Measurements from ENCODE around the gene REEP3.

DNA sequence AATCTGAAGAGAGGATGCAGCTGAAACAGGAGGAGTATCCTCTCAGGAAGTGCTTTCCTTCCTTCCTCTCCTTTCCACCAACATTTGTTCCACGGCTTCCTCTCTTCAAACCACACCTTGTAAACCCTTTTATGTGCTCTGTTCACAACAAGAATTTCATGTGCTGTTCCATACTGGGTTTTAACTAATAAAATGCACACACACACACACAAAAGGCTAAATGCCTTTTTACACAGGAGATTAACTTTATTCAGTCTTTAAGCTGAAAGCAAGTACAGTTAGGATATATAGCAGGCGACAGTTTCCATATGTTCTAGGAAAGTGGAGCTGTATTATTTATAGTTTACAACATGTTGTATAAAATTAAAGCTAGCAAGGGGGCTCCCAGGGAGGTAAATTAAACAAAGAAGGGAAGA, 106.7 kb downstream of the REEP3 start:
- no peak for TF ChIP-seq POLR2A (IDR thresholded peaks at IDR 0.05)
- TF ChIP-seq, protein P1, sequence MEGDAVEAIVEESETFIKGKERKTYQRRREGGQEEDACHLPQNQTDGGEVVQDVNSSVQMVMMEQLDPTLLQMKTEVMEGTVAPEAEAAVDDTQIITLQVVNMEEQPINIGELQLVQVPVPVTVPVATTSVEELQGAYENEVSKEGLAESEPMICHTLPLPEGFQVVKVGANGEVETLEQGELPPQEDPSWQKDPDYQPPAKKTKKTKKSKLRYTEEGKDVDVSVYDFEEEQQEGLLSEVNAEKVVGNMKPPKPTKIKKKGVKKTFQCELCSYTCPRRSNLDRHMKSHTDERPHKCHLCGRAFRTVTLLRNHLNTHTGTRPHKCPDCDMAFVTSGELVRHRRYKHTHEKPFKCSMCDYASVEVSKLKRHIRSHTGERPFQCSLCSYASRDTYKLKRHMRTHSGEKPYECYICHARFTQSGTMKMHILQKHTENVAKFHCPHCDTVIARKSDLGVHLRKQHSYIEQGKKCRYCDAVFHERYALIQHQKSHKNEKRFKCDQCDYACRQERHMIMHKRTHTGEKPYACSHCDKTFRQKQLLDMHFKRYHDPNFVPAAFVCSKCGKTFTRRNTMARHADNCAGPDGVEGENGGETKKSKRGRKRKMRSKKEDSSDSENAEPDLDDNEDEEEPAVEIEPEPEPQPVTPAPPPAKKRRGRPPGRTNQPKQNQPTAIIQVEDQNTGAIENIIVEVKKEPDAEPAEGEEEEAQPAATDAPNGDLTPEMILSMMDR (IDR thresholded peaks at IDR 0.05): no peak
